ENCODE data around the gene SLC44A5.
"Not testable (repeated sequence)": the region's sequence is repeated elsewhere in the genome, so short reads cannot be mapped to it uniquely, and the experiment has no call there.

SLC44A5 gene

DNA sequence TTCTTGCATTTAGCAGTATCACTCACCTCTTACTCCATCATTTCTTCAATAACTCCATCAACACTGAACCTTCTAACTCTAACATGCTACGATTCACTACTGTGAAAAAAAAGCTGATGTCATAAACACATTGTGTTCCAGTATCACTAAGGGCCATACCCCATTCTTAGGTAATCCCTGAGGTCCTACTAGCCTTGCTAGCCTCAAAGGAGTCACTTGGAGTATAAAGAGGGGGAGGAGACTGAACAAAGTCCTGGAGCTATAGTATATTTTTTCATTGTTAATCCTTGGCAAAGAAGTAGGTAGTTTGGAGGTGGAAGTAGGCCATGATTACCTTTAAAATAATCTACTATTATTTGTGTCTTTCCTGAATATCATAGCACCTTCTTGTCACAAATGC, at the start of gene SLC44A5:
Gene SLC44A5, minus strand, starts transcription at position 101 of the 400 bp plus-strand sequence. CDS start 69,667 bp downstream, outside the sequence.
- DNase-seq (ENCODE audit: low read depth), result no peak

DNA sequence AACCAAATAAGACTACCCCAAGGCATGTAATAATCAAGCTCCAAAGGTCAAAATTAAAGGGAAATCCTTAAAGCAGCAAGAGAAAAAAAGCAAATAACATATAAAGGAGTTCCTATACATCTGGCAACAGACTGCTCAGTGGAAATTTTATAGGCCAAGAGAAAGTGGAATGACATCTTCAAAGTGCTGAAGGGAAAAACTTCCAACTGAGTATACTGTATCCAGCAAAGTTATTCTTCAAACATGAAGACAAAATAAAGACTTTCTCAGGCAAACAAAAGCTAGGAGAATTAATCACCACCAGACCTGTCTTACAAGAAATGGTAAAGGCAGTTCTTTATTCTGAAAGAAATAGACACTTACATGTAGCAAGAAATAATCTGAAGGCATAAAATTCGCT, 45.0 kb upstream of the SLC44A5 start:
- no peak for DNase-seq (ENCODE audit: low read depth)

DNA sequence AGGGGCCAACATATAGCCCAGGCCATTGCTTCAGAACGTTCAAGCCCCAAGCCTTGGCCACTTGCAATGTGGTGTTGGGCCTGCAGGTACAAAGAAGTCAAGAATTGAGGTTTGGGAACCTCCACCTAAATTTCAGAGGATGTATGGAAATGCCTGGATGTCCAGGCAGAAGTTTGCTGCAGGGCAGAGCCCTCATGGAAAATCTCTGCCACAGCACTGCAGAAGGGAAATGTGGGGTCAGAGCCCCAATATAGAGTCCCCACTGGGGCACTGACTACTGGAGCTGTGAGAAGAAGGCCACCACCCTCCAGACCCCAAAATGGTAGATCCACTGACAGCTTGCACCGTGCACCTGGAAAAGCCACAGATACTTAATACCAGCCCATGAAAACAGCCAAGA, 36.3 kb upstream of the SLC44A5 start:
- not testable (repeated sequence) for DNase-seq (ENCODE audit: low read depth)

DNA sequence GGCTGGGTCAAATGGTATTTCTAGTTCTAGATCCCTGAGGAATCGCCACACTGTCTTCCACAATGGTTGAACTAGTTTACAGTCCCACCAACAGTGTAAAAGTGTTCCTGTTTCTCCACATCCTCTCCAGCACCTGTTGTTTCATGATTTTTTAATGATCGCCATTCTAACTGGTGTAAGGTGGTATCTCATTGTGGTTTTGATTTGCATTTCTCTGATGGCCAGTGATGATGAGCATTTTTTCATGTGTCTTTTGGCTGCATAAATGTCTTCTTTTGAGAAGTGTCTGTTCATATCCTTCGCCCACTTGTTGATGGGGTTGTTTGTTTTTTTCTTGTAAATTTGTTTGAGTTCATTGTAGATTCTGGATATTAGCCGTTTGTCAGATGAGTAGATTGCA, 34.2 kb upstream of the SLC44A5 start:
- not testable (repeated sequence) for DNase-seq (ENCODE audit: low read depth)

DNA sequence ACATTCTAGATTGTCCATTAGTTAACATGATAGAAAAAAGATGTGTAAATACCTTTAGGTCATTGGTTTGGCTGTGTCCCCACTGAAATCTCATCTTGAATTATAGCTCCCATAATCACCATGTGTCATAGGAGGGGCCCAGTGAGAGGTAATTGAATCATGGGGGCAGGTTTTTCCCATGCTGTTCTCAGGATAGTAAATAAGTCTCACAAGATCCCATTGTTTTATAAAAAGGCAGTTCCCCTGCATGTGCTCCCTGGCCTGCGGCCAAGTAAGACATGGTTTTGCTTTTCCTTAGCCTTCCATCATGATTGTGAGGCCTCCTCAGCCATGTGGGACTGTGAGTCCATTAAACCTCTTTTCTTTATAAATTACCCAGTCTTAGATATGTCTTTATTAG, 32.5 kb upstream of the SLC44A5 start:
- DNase-seq (ENCODE audit: low read depth), result no peak

DNA sequence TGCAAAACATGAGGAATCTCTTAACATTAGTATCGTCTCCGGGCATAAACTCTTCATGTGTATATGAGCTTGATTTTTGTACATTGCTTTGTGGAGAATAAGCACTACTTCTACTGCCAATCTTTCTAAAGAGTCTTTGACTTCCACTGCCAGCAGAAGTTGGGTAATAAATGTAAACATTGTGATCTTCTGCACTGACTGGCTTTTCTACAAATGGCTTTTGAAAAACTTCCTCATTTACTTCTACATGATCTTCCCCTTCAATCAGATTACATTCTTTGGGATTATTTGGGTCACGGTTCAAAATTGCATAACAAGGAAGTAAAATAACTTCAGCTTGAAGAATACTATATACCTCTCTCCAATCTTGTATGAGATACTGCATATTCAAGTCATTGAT, 30.4 kb upstream of the SLC44A5 start:
- DNase-seq (ENCODE audit: low read depth), result no peak

DNA sequence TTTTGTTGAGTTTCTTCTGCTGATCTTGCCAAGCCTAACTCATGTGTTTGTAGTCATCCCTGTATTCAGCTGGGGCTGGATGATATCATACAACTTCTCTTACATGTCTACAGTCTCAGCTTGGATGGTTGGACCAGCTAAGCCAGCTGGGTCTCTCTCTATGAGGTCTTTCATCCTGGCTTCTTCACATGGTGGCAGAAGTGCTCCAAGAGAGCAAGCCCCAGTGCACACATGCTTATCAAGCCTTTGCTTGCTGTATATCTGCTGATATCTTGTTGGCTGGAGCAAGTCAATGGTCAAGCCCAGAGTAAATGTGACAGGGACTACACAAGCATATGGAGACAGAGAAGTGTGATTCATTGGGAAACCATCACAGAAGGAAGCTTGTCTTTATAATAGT, 29.2 kb upstream of the SLC44A5 start:
- no peak for DNase-seq (ENCODE audit: low read depth)

DNA sequence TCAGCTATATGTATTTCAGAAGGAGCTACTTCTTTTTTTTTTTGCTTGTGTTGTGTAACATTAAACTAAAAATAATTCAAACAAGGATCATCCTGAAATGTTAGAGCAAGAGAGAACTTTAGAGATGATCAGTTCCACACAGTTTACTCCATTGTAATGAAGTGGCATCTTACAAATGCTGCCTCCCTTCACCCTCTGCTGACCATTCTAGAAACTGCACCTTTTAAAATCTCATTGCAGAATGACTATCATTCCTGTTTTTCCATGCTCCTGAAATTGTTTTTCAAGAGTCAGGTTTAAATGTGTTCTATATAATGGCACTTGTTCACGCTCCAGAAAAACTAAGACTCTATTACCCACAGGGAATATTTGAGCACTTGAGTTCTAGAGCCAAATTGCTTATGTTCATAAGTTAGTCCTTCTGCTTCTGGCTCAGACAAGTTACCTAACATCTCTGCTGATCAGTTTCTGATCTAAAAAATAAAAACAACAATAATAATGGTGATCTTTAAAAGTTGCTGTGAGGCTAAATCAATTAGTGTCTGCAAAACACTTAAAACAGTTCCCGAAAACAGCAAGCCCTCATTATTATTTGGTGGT, 21.5 kb upstream of the SLC44A5 start:
- no peak for DNase-seq (ENCODE audit: low read depth)

DNA sequence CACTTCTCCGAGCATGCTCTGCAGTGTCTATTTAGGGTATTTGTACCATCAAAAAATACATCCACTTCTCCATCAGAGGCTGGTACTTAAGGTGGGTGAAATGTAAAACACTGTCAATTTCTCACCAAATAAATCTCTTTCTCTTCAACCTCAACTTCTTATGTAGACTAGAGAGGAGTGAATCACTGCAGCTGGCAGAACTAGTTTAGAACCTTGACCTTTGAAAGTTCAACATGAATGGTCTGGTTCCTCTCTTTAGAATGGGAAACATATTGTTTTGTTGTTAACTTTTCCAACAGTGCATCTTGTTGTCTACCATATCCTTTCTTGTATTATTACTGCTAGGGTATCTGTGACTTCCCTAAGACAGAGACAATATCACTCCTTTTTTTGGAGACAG, 20.1 kb upstream of the SLC44A5 start:
- DNase-seq (ENCODE audit: low read depth), result no peak

DNA sequence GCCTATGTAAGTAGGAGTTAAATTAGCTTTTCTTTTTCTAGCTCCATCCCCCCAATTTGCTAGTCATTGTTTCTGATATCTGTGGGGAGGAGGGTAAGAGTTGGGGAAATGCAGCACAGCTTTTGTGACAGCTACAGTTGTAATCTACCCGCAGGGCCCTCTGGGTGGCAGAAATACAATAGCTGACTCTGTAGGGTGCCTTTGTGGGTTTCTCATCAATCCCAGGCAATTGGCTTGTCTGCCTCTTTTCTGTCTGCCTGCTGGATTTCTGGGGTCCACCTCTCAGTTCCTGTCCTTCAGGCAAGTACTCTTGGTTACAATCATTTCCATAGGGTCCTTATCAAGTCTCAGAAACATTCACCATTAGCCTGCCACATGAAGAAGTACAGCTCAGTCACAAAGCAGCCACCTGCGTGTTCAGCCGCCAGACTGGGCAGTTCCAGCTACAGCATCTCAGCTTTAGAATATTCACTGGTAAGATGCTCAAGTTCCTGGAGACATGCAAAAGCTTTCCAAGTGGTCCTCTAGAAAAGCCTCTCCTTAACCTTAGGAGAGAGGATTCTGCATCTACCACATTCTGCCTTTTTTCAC, 19.2 kb upstream of the SLC44A5 start:
- DNase-seq (ENCODE audit: low read depth), result no peak

DNA sequence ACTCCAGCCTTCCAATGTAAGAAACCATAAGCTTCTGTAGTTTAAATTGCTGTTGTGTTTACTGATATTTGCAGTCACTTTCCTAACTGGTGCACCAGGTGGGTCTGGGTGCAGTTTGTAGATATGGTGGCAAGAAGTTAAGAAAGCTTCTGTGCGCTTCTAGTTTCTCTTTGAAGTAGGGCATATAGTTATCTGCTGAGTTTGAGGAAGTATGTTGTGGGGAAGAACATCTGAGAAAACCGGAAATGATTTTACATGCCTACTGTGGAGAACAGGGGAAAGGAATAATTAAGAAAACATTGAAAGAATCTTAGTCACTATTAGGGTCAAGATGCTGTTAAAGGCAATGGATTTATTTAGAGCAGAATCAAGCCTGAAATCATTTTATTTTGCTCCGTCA, 14.9 kb upstream of the SLC44A5 start:
- DNase-seq (ENCODE audit: low read depth), result no peak

DNA sequence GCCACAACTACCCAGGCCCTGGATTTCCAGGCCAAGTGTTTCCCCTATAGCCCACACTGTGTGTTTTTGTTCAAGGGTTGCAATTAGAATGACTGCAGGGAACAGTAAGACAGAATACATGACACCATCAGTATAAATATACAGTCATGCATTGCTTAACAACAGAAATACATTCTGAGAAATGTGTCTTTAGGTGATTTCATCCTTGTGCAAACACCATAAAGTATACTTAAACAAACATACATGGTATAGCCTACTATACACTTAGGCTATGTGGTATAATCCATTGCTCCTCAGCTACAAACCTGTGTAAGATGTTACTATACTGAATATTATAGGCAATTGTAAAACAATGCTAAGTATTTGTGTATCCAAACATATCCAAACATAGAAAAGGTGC, 7.5 kb upstream of the SLC44A5 start:
- DNase-seq (ENCODE audit: low read depth), result no peak

DNA sequence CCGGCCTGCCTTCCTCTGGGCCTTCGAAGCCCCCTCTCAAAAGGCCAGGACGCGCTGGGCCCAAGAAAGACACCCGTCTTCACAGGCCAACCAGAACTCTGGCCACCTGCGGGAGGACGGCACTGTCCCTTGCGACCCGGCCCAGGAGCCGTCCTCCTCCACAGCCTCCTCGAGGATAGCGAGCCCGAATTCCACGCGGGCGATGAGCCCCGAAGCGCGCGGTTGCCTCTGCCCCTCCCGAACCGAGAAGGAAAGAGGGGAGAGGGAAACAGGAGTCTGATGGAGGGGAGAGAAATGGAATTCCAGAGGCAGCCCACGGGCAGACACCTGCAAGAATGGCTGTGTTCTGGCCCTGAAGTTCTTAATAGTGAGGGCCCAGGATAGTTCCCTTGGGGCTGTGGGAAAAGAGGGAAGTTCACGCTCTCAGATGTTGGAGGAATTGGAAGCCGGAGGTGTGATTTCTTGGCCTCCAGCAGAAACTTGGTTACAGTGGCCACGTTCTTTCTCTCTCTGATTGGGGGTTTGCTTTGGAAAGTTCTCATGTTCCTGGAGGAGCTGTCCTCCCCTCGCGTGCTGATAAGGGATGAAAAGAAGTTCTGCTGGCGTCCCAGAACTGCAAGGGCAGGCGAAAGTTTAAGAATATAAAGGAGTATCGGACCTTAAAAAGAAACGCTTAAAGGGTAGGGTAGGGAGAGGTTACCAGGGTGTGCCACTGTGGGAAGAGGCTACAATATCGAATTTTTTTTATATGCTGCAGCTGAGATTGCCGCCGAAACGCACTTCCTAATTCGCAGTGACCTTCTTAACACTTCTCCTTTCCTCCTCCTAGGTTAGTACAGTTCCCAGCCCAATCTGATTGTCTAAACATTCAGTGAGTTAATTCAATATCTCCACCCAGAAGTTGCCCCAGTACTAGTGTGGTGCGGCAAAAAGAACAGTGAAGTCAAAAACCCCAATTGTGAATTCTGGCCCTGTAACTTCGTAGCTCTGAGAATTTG, 5.8 kb upstream of the SLC44A5 start:
- no peak for DNase-seq (ENCODE audit: low read depth)

DNA sequence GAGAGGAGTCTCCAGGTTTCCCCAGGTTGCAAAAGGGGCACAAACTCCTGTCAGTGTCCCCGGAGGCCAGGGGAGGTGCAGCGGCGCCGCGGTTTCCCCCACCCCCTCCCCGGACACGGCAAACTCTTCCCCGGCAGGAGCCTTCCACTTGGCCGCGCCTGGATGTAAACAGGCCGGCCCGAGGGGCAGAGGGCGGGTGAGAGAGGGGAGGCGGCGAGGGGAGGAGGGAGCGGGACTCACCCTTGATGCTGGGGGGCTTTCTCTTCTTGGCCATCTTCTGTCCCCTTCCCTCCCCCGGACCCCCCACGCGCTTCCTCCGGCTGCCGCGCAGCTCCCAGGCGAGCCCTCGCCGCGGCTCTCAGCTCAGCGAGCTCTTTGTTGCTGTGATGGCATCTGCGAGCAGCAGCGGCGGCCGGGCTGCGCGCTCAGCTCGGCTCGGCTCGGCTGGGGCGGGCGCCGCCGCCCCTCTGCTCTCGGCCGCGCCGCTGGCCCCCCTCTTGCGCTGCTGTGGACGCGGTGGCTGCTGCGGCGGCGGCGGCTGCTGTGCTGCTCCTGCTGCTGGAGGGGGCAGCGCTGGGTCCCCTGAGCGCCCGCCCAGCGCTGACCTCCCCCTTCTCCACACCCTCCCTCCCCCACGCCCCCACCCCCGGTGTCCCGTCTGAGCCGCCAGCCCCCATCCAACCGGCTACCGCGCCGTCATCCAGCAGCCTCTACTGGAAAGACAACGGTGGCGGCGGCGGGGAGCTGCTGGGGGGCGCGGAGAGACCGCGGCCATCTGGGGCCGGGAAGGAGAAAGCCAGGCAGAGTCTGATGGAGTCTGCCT, 4.9 kb upstream of the SLC44A5 start:
- DNase-seq (ENCODE audit: low read depth), result no peak

DNA sequence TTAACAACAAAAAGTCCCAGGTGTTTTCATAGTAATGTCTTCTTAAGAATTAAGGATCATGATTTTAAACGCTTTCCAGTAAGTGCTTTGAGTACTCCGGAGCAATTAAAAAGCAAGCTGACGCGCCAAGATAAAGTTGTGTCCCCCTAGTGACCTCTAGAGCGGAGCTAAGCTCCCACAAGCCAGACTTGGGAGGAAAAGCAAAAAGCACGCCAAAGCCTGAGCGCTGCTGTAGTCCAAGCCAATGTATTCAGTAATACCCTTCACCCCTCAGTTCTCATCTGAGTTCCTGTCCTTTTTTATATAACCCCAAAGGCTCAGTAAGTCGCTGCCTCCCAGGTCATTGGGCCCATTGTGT, 3.5 kb upstream of the SLC44A5 start:
- no peak for DNase-seq (ENCODE audit: low read depth)

DNA sequence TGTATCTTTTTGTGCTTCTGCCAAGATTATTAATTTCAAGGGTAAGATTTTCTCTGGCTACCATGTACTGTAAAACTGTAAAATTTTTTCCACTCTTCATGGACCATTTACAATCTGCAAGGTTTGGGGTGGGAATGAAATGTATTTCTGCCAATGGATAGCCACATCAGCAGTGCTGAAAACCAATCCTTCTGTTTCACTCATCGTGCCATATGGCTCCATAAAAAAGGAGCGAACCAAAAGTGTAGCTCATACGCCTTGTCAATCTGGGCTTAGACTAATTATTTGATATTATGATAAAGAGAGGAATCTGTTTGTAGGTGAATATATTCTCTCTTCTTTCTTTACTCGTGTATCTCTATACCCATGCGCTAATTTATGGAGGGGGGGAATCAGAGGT, 3.0 kb upstream of the SLC44A5 start:
- no peak for DNase-seq (ENCODE audit: low read depth)

DNA sequence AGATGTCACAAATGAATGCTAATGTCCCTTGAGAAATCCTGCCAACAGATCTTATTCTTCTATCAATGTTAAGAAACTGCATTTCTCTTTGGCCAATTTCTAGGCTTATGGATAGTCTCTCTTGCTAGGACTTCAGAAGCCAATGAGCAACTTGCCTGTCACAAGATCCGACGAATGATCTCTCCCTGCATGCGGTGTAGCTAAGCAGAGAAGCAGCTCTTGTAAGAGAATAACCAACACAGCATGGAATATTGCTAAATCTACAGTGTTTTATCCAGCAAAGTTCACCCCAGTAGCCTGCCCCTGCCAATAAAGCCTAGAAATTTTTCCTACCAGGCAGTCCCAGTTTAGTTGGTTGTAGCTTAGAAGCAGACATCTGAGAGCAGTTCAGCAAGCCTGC, 2.1 kb upstream of the SLC44A5 start:
- DNase-seq (ENCODE audit: low read depth), result no peak

DNA sequence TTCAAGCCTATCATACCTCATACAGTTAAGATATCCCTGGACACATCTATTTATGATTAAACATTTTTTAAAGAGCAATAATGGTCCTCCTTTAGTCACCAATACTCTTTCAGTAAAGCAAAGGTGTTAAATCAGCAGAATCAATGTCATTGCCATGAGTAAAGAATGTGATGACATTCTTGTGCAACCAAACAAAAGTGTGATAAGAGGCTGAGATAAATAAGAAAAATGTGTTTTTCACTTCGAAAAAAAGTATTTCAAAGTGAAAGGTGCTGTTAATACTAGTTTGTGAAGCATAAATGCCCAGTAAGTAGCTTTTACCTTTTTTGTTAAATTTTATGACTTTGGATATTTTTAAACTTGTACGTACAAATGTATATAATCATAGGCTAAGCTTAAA, 8.4 kb downstream of the SLC44A5 start:
- no peak for DNase-seq (ENCODE audit: low read depth)

DNA sequence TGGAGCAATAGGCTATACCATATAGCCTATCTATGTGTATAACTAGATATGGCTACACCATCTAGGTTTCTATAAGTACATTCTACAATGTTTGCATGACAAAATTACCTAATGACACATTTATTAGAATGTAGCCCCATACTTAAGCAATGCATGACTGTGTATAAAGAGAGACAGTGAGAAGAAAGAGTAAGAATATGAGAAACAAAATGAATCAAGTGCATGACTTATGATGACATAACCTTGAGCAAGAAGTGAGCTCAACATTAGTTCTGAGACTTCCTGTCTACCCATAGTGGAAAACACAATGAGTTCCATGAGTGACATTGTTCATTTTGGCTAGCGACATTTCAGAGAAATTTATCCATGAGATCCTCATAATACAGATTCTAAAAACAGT, 10.1 kb downstream of the SLC44A5 start:
- DNase-seq (ENCODE audit: low read depth), result no peak

DNA sequence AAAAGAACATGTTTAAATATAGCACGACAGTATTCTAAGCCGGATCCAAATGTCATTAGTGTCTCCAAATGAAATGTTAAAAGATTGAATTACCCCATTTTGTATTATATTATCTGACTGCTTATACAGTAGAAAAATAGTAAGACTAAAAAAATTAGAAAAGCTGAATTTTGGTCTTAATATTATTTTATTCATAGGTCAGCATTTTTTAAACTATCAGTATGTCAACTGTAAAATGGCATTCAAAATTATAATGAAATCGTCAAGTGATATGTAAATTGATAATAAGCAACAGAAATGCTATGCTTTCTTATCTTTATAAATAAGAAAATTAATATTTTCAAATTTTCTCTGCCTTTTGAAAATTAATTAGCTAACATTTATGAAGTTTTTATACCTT, 16.6 kb downstream of the SLC44A5 start:
- DNase-seq (ENCODE audit: low read depth), result no peak

DNA sequence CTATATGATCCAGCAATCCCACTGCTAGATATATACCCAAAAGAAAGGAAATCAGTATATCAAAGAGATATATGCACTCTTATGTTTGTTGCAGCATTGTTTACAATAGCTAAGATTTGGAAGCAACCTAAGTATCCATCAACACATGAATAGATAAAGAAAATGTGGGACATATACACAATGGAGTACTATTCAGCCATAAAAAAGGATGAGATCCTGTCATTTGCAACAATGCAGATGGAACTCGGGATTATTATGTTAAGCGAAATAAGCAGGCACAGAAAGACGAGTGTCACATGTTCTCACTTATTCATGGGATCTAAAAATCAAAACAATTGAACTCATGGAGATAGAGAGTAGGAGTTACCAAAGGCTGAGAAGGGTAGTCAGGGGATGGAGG, 17.5 kb downstream of the SLC44A5 start:
- not testable (repeated sequence) for DNase-seq (ENCODE audit: low read depth)

DNA sequence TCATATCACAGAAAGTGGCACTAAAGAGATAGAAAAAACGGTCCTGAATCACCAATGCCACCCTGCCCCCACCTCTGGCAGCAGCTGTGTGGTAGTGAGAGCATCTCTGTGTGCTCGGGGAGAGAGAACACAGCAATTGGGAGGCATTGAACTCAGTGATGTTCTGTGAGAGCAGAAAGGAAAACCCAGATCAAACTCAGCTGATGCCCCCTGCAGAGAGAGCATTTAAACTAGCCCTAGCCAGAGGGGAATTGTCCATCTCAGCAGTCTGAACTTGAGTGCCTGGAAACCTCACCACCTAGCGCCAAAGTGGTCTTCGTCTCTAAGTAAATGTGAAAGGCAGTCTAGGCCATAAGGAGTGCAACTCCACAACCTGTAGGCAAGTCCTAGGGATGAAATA, 21.3 kb downstream of the SLC44A5 start:
- DNase-seq (ENCODE audit: low read depth), result no peak

All from activated T-helper 1 cell treated with Interleukin-2 at 50 U/mL for 16 hours (primary cell).